ENCODE results near the gene BICD2. TPM values are rescaled to one million over a fixed set of nuclear protein-coding genes. Genes with fewer than 3 reads are reported as not detected.

The BICD2 gene
- total and polyA plus RNA-seq, 9 of the 15 experiments (the other 6 are each of a cell fraction or from before 2014, with no cell fraction given): 3.6 to 23.4 (median 11.8) TPM

DNA sequence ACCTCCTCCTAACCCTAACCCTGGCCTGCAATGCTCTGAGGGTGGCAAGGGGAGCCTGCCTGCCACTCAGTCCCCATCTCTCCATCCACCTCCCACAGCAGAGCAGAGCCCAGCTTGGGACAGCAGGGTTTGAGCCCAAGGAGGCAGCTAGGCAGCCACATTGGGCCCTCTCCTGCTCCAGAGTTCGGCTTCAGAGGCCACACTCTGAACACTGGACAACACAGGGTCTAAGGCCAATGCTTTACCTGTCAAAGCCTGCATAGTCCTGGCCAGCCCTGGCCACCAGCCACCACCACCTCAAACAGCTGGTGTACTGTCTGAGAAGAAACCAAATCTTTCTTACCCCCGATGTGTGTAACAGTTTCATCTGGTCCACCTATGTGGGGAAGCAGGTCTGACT, 5.2 kb downstream of the BICD2 start:
- TF ChIP-seq PHB2 (IDR thresholded peaks at IDR 0.05; ENCODE audit: low read depth): no peak
- TF ChIP-seq ZNF175 (CRISPR knock-in tag; IDR thresholded peaks at IDR 0.05; ENCODE audit: low read depth): no peak
- no peak for TF ChIP-seq FOXA1 (IDR thresholded peaks at IDR 0.05; ENCODE audit: borderline replicate concordance)
- no peak for TF ChIP-seq RB1 (IDR thresholded peaks at IDR 0.05; ENCODE audit: low read depth)
- TF ChIP-seq HNRNPUL1 (IDR thresholded peaks at IDR 0.05; ENCODE audit: low read length): no peak

DNA sequence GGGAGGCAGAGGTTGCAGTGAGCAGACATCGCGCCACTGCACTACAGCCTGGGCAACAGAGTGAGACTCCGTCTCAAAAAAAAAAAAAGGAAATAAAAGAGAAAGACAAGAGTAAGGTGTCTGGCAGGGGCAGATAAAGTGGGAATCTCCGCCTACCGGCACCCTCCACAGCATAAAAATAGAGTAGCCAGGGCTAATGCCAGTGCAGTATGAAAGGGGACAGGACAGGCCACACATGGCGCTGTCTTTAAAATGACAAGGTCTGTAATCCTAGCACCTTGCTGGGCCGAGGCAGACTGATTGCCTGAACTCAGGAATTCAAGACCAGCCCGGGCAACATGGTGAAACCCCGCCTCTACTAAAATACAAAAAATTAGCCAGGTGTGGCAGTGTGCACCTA, 7.8 kb downstream of the BICD2 start:
- no peak for FAIRE-seq
- H3K4me3 ChIP-seq: no peak overlapping the region
- no peaks in the 10 kb centered on the region for H3K36me3 ChIP-seq (ENCODE audit: control insufficient read depth, insufficient read depth, low read length)
- 0 out of 2 replicates have a peak, but pooled peaks have one; percentile 6 for TF ChIP-seq CBFA2T3 (IDR thresholded peaks at IDR 0.05)
- TF ChIP-seq, protein P1, sequence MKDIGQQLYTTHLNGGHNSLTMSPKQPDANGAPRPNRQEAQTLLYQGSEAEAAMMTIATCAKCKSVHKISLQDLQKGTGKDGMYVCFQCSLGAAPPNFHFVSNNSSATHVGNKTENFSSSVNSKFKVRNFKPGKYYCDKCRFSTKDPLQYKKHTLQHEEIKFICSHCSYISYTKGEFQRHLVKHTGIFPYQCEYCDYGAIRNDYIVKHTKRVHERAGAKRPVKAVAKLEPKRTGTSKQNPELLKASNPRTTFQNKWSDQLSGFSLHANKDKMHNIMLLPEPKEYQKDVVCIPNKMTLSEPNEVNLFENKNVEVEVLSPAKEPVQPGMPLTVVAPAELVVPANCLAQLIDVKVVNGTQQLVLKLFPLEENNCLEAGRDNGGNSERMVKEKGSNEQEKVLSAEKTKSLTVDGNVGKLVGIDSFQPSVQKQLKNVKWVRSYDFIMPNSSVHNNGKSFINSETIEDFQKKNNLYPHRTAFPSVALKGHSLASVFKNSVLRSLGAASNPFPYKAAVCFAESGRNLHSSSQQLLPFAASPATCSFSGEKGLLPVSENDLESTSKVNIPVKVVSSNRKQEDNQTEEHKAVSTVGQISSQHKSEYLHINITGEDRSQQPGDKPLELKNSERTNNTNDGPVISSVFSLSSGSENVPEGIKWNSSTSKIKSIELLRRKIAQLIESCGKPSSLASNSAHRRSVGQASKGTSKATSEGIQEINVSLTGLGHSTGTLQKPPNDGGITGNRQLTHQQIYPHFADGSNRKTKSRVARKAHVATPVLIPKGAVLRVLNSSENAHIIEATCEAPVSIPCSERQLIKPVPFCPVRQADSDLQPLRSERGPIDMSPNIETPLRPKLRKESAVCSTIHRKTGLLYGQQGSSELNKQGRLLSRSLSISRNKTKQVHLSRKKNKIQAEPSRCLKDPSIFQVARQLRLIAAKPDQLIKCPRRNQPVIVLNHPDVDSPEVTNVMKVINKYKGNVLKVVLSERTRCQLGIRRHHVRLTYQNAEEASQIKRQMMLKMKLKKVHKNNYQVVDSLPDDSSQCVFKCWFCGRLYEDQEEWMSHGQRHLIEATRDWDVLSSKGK (CRISPR knock-in tag; IDR thresholded peaks at IDR 0.05): no peak
- peaks cover 9% of the 10 kb centered on the region for H3K9me1 ChIP-seq (ENCODE audit: control insufficient read depth, insufficient read depth, low read length)
- H3K9me3 ChIP-seq (replicated peaks; ENCODE audit: control insufficient read depth, insufficient read depth, low read depth, low read length): no peaks in the 10 kb centered on the region
- in situ Hi-C loops (cut with MboI) (no loop called here), intact Hi-C loops (cut with micrococcal nuclease) (no loop called here)
- no peak for ATAC-seq
- no peak overlapping the region for H3K4me2 ChIP-seq (ENCODE audit: insufficient read depth, low read length)
- no peaks in the 10 kb centered on the region for H3K27me3 ChIP-seq (ENCODE audit: control insufficient read depth in 2 of 2, insufficient read depth in 2 of 2, low read length in 2 of 2)
- H4K20me1 ChIP-seq (replicated peaks; ENCODE audit: control insufficient read depth, insufficient read depth, low read length): peaks cover 14% of the 10 kb centered on the region
- peaks cover 16 to 21% of the 10 kb centered on the region in 2 experiments for H3K4me1 ChIP-seq (replicated peaks in 1 of 2; ENCODE audit: control insufficient read depth in 2 of 2, insufficient read depth in 2 of 2, low read length in 2 of 2)
- no TSS peak for BruUV-seq (replicated peaks)
- H2AFZ ChIP-seq (ENCODE audit: low read depth, low read length): no peak overlapping the region
- DNase-seq (ENCODE audit: extremely low read depth in 1 of 4, low spot score in 3 of 4): no peak
- CTCF ChIA-PET (ENCODE audit: low intra/inter-chr PET ratio): no interaction called here
- WGBS (ENCODE audit: insufficient coverage, low coverage, missing lambda C conversion rate): 60% methylated on average over 6 of the region's 9 CpGs
- POLR2A ChIA-PET: no interaction called here
- no peak overlapping the region for H3K27ac ChIP-seq (ENCODE audit: extremely low read depth, low read depth, low read length)
- H3K9ac ChIP-seq (ENCODE audit: insufficient read depth in 1 of 2, low read depth in 2 of 2, low read length in 2 of 2): no peak overlapping the region
- H3K79me2 ChIP-seq (ENCODE audit: control insufficient read depth, insufficient read depth, low read length): peaks cover 71% of the 10 kb centered on the region

More for the DNA sequence above, 5.2 kb downstream of the BICD2 start:
- Histone ChIP-seq H3K79me2 (ENCODE audit: control insufficient read depth, insufficient read depth, low read length) (peaks cover 76% of the 10 kb centered on the region), H3K27ac (ENCODE audit: extremely low read depth, low read depth, low read length) (no peak overlapping the region), H3K36me3 (ENCODE audit: control insufficient read depth, insufficient read depth, low read length) (no peaks in the 10 kb centered on the region), H3K9me1 (ENCODE audit: control insufficient read depth, insufficient read depth, low read length) (peaks cover 9% of the 10 kb centered on the region), H3K4me1 (replicated peaks in 1 of 2; ENCODE audit: control insufficient read depth in 2 of 2, insufficient read depth in 2 of 2, low read length in 2 of 2) (peaks cover 25 to 30% of the 10 kb centered on the region in 2 experiments), H2AFZ (ENCODE audit: low read depth, low read length) (no peak overlapping the region), H3K27me3 (ENCODE audit: control insufficient read depth in 2 of 2, insufficient read depth in 2 of 2, low read length in 2 of 2) (no peaks in the 10 kb centered on the region), H4K20me1 (replicated peaks; ENCODE audit: control insufficient read depth, insufficient read depth, low read length) (peaks cover 34% of the 10 kb centered on the region), H3K9me3 (replicated peaks; ENCODE audit: control insufficient read depth, insufficient read depth, low read depth, low read length) (no peaks in the 10 kb centered on the region), H3K9ac (ENCODE audit: insufficient read depth in 1 of 2, low read depth in 2 of 2, low read length in 2 of 2) (peak overlapping the region in 1 of 2 experiments; percentile 32; a peak in 1 of 4 replicates), H3K4me2 (ENCODE audit: insufficient read depth, low read length) (no peak overlapping the region), H3K4me3 (no peak overlapping the region)
- DNase-seq (ENCODE audit: extremely low read depth in 1 of 4, low spot score in 3 of 4) (no peak), ATAC-seq (no peak), FAIRE-seq (no peak)
- in situ Hi-C loops (cut with MboI) (no loop called here), intact Hi-C loops (cut with micrococcal nuclease) (no loop called here)
- ChIA-PET POLR2A (interaction anchor here (0.6 kb wide), 2 partner anchors 14 to 48 kb away, joined by 4 to 5 read pairs; no protein-coding TSS in a partner anchor), CTCF (ENCODE audit: low intra/inter-chr PET ratio) (no interaction called here)
- WGBS (ENCODE audit: insufficient coverage, low coverage, missing lambda C conversion rate): 63% methylated on average over 2 of the region's 2 CpGs
- BruUV-seq (replicated peaks): no TSS peak
